Stomach (tissue), 9 donors: ENCODE measurements around the gene C17orf100. TPM values are rescaled to one million over a fixed set of nuclear protein-coding genes. Genes with fewer than 3 reads are reported as not detected.
A peak's percentile ranks its signal among the peaks of the same experiment; 100 is the strongest.

Experiments used
- DNase-seq, 2 donors: peaks; one replicate each; pipeline versions ENCODE4 v3.0.0 to v3.0.0-alpha.2; 2013 to 2019
- H3K27ac ChIP-seq, 5 donors: fragments of 200-600 bp in 4 of 5; sonication (generic) in 4 of 5; one replicate each; pipeline ENCODE4 v1.5.1; 2013 to 2019; ENCODE audit warnings: mild to moderate bottlenecking in 1 of 5, moderate library complexity in 1 of 5
- H3K27me3 ChIP-seq, 3 donors: fragments of 200-600 bp; sonication (generic); one replicate each; pipeline ENCODE4 v1.5.1; 2017 to 2019; ENCODE audit warnings: mixed run types in 1 of 3
- H3K36me3 ChIP-seq, 4 donors: fragments of 200-600 bp; sonication (generic); 1 replicate in 3 of 4; 2 replicates in 1 of 4; pipeline ENCODE4 v1.5.1; 2016 to 2019
- H3K4me1 ChIP-seq, 4 donors: fragments of 200-600 bp; sonication (generic); one replicate each; pipeline ENCODE4 v1.5.1; 2016 to 2019
- H3K4me3 ChIP-seq, 4 donors: fragments of 200-600 bp; sonication (generic) in 3 of 4; one replicate each; pipeline ENCODE4 v1.5.1; 2016 to 2019; ENCODE audit warnings: mild to moderate bottlenecking in 1 of 4
- H3K9me3 ChIP-seq, 4 donors: fragments of 200-600 bp; sonication (generic); one replicate each; pipeline ENCODE4 v1.5.1; 2016 to 2019
- EP300 ChIP-seq: sonication (generic); formaldehyde crosslinking; IDR thresholded peaks from one replicate; pipeline ENCODE4 v1.6.1; 2017; ENCODE audit warnings: antibody characterized with exemption
- POLR2A ChIP-seq, 4 donors: fragments of 450-650 bp; IDR thresholded peaks; one replicate each; pipeline ENCODE4 v1.6.1; 2016; ENCODE audit warnings: antibody characterized with exemption in 4 of 4, control low read depth in 2 of 4, mild to moderate bottlenecking in 1 of 4, moderate library complexity in 1 of 4
- POLR2AphosphoS5 ChIP-seq, 3 donors: sonication (generic); formaldehyde crosslinking; IDR thresholded peaks; one replicate each; pipeline ENCODE4 v1.6.1; 2016; ENCODE audit warnings: antibody characterized with exemption in 3 of 3
- WGBS, 5 donors: extraction: QIAGEN DNeasy Blood & Tissue Kit in 3 of 5; methylation state at CpG; one replicate each; pipeline versions ENCODE4 v1.1.5 to v1.1.7; 2013 to 2018; 5-methylcytosine and 5-hydroxymethylcytosine counted together
- intact Hi-C: fragments of 100-400 bp; cut with DNase I; formaldehyde crosslinking; loops from one replicate; pipeline ENCODE4 v1.15.1; 2023; ENCODE audit warnings: low total_unique reads
- polyA plus RNA-seq, 3 donors: library from polyadenylated mRNA; stranded (reverse); fragments of 200-250 nt; gene quantifications; one replicate each; pipeline ENCODE4 v1.2.3, GENCODE V29; 2013
- total RNA-seq, 5 donors: library from RNA; depleted of rRNA; stranded (reverse); fragments of >200 nt; gene quantifications; one replicate each; pipeline versions ENCODE4 v1.1.0 to v1.2.3, GENCODE V29; 2014 to 2016
- TF ChIP-seq, protein P1 (sequence below), 7 experiments: fragments of 450-650 bp in 4 of 7; fragments of 200-600 bp in 3 of 7; sonication (generic) in 3 of 7; IDR thresholded peaks; one replicate each; pipeline ENCODE4 v1.5.1; 2016 to 2019; ENCODE audit warnings: antibody characterized with exemption in 7 of 7, control low read depth in 2 of 7, mild to moderate bottlenecking in 1 of 7
- donor health status: healthy with polysubstance abuse.
- donor health status: Bipolar disorder and iron deficiency.
- donor health status: healthy.

C17orf100 gene
- total and polyA plus RNA-seq, 8 donors: 0.55 to 14.2 (median 1.8) TPM; not detected in 2

DNA sequence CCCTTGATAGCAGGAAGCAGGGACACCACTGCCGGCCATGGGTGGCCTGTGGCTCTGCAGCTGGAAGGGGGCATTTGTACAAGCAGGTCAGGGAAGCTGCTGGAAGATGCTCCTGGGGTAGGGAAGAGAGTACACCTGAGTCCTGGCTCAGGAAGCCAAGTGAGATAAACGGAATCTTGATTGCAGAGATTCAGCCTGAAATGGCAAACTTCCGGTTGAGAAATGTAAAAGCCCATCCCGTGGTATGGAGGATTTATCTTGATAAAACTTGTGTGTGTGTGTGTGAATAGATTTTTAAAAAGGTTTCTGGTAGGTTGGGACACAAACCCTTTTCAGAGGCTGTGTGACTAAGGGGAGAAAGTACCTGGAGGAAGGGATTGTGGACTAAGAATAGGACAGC lies 29.6 kb downstream of the C17orf100 start:
- no peak for TF ChIP-seq EP300
- no peak for TF ChIP-seq POLR2A (IDR thresholded peaks at IDR 0.05)
- TF ChIP-seq, protein P1, sequence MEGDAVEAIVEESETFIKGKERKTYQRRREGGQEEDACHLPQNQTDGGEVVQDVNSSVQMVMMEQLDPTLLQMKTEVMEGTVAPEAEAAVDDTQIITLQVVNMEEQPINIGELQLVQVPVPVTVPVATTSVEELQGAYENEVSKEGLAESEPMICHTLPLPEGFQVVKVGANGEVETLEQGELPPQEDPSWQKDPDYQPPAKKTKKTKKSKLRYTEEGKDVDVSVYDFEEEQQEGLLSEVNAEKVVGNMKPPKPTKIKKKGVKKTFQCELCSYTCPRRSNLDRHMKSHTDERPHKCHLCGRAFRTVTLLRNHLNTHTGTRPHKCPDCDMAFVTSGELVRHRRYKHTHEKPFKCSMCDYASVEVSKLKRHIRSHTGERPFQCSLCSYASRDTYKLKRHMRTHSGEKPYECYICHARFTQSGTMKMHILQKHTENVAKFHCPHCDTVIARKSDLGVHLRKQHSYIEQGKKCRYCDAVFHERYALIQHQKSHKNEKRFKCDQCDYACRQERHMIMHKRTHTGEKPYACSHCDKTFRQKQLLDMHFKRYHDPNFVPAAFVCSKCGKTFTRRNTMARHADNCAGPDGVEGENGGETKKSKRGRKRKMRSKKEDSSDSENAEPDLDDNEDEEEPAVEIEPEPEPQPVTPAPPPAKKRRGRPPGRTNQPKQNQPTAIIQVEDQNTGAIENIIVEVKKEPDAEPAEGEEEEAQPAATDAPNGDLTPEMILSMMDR (IDR thresholded peaks at IDR 0.05): no peak
- no peak for TF ChIP-seq POLR2AphosphoS5 (IDR thresholded peaks at IDR 0.05)
- Histone ChIP-seq H3K27ac (no peak overlapping the region), H3K4me3 (no peak overlapping the region), H3K36me3 (no peaks in the 10 kb centered on the region), H3K9me3 (no peaks in the 10 kb centered on the region), H3K4me1 (peaks cover 10 to 32% (median 25%) of the 10 kb centered on the region in 4 donors), H3K27me3 (peaks cover 0 to 64% (median 3%) of the 10 kb centered on the region in 3 donors)
- whole genome bisulfite sequencing, 5 donors: 44 to 62% (median 53%) methylated on average over 4 of the region's 4 CpGs
- DNase-seq: no peak
- intact Hi-C loops: no loop called here

DNA sequence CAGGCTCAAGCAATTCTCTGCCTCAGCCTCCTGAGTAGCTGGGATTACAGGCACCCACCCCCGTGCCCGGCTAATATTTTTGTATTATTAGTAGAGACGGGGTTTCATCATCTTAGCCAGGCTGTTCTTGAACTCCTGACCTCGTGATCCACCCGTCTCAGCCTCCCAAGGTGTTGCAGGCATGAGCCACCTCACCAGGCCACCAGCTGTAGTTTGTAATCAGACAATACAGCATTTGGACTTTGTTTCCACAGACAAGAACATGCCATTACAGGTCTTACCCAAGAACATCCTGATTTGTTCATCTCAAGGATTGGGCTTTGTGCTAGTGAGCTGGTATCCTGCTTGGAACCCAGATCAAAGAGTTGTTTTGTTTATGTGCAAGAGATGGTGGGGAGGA lies 30.1 kb downstream of the C17orf100 start:
- H3K4me1 ChIP-seq: peaks cover 10 to 27% (median 23%) of the 10 kb centered on the region in 4 donors
- no peak overlapping the region for H3K4me3 ChIP-seq
- no peaks in the 10 kb centered on the region for H3K9me3 ChIP-seq
- intact Hi-C loops: no loop called here
- H3K27me3 ChIP-seq: peaks cover 0 to 63% (median 3%) of the 10 kb centered on the region in 3 donors
- WGBS, 5 donors: 68 to 86% (median 79%) methylated on average over 5 of the region's 5 CpGs
- H3K27ac ChIP-seq: no peak overlapping the region
- no peaks in the 10 kb centered on the region for H3K36me3 ChIP-seq
- DNase-seq: no peak
- TF ChIP-seq POLR2A (IDR thresholded peaks at IDR 0.05) (no peak), EP300 (no peak), POLR2AphosphoS5 (IDR thresholded peaks at IDR 0.05) (no peak)
- TF ChIP-seq, protein P1 (IDR thresholded peaks at IDR 0.05): no peak

DNA sequence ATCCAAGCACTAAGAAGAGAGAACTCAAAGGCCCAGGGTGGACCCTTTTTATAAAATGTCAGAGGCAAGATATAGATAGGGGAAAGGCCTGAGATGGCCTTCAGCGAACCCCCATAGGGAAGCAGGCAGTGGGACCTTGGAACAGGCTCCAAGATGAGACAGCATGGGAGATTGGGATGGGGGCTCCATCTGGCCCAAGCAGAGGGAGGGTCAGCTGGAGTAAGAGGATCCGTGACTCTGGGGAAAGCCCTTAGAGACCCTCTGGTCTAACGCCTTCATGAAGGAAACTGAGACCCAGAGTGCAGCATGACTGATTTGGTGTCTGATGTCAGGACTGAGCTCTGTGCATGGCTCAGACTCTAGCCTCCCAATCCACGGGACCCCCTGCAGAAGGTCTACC lies 30.8 kb downstream of the C17orf100 start:
- Histone ChIP-seq H3K9me3 (no peaks in the 10 kb centered on the region), H3K36me3 (no peaks in the 10 kb centered on the region), H3K4me3 (no peak overlapping the region), H3K4me1 (peaks cover 10 to 20% (median 16%) of the 10 kb centered on the region in 4 donors), H3K27ac (no peak overlapping the region), H3K27me3 (peaks cover 0 to 63% (median 3%) of the 10 kb centered on the region in 3 donors)
- WGBS, 5 donors: 88 to 97% (median 90%) methylated on average over 4 of the region's 4 CpGs
- intact Hi-C loops: no loop called here
- TF ChIP-seq POLR2A (IDR thresholded peaks at IDR 0.05): no peak
- no peak for TF ChIP-seq EP300
- no peak for TF ChIP-seq POLR2AphosphoS5 (IDR thresholded peaks at IDR 0.05)
- TF ChIP-seq, protein P1 (IDR thresholded peaks at IDR 0.05): no peak
- DNase-seq: no peak

DNA sequence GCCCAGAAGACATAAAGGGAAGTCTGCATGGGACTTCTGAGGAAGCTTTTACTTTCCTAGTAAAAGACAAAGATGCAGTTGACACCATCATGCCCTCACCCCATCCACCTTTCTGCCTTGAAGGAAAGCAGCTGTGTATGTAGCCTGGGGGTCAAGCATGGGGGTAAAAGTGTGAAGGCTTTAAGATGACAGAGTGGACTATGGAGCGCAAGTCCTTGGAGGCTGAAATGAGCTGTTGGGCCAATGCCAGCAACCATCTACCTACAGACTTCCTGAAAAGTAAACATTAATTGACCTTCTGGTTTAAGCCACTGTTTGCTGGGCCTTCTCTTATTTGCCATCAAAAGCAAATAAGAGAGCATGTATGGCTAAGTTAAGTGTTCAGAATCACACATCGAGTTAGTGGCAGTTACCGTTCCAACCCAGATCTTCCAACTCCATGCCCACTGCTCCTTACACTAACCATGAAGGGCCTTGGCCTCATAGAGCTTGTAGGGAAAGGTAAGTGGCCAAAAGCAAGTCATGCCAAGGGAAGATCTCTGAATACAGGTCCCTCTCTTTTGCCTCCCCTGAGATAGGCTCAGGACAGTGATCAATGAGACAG lies 31.6 kb downstream of the C17orf100 start:
- intact Hi-C loops: no loop called here
- Histone ChIP-seq H3K27me3 (peaks cover 0 to 58% (median 3%) of the 10 kb centered on the region in 3 donors), H3K4me3 (no peak overlapping the region), H3K4me1 (peaks cover 10 to 16% (median 12%) of the 10 kb centered on the region in 4 donors), H3K36me3 (no peaks in the 10 kb centered on the region), H3K9me3 (no peaks in the 10 kb centered on the region), H3K27ac (no peak overlapping the region)
- TF ChIP-seq POLR2A (IDR thresholded peaks at IDR 0.05): no peak
- no peak for TF ChIP-seq POLR2AphosphoS5 (IDR thresholded peaks at IDR 0.05)
- TF ChIP-seq, protein P1 (IDR thresholded peaks at IDR 0.05): no peak
- no peak for TF ChIP-seq EP300
- DNase-seq: peak; percentile 69 to 79
- 25 to 60% (median 51%) methylated on average over 3 of the region's 3 CpGs for WGBS, 5 donors
